DMS153 treated with DMSO at 0.1 percent for 48 hours (cell line): ENCODE results near the gene LBH.

Source experiments
- DNase-seq: peaks from one replicate; lab custom pipeline; 2025; ENCODE audit not compliant: unreplicated experiment; lab: John Stamatoyannopoulos, UW

Gene LBH

GRCh38 chr2:30300456-30301221, 69.3 kb downstream of the LBH start:
- no peak for DNase-seq

DNA sequence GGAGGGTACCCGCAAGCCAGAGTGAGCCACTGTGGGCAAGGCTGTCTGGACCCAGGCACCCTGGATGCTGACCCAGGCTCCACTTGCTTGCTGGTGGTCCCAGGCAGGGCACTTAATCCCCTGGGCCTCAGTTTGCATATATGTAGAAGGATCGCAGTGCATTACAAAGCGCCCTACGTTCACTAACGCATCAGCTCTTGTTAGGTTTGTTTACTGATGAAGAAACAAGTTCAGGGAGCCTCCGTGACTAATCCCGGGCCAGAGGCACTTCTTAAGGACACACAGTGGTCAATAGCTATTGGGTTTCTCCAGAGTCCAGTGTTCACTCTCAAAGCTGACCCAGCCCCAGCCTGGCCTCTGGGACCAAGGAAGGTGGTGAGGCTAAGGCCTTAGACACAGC, 70.2 kb downstream of the LBH start:
- no peak for DNase-seq

GRCh38 chr2:30302566-30302965, 71.2 kb downstream of the LBH start:
- no peak for DNase-seq

GRCh38 chr2:30303095-30303494, 71.8 kb downstream of the LBH start:
- DNase-seq, result no peak

DNA sequence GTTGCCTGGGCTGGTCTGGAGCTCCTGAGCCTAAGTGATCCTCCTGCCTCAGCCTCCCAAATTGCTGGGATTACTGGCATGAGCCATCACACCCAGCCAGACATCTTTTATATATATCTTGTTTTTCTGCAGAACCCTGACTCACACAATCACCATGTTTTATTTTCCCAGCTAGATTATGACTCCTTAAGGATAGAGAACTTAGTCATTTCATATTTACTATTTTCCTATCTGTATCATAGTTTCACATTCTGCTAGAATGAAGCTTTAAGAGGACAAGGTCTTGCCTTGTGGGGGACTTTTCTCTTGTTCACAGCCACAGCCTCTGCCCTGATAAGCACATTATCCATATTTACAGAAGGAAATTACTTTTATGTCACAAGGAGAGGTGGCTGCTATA, 73.9 kb downstream of the LBH start:
- no peak for DNase-seq

- DNase-seq, result no peak
These were observed 75.2 kb downstream of the LBH start for GRCh38 chr2:30306522-30306921.

GRCh38 chr2:30308280-30308679, 76.9 kb downstream of the LBH start:
- DNase-seq, result no peak
